Non-pigmented ciliary epithelial cell (primary cell): ENCODE measurements around the gene CHD1.
"Not testable (repeated sequence)": the region's sequence is repeated elsewhere in the genome, so short reads cannot be mapped to it uniquely, and the experiment has no call there.

Experiments
- DNase-seq: peaks from one replicate; pipeline ENCODE4 v3.0.0-alpha.2; 2010; ENCODE audit warnings: low read depth

CHD1 gene

GRCh38 chr5:98928873-98929709, at the start of gene CHD1:
TSS of gene CHD1 (minus strand) at chr5:98929007. CDS start at chr5:98926386, 2,621 bp downstream.
- DNase-seq = peak; percentile 88

- DNase-seq = no peak
Observed at GRCh38 chr5:98978528-98978927, 49.7 kb upstream of the CHD1 start.

GRCh38 chr5:98977723-98978122, 48.9 kb upstream of the CHD1 start:
- no peak for DNase-seq

- no peak for DNase-seq
Observed at GRCh38 chr5:98975682-98976407, 47.0 kb upstream of the CHD1 start.

- DNase-seq = no peak
Observed at GRCh38 chr5:98975223-98975622, 46.4 kb upstream of the CHD1 start.

- DNase-seq = no peak
Observed at GRCh38 chr5:98969400-98969799, 40.6 kb upstream of the CHD1 start.

- no peak for DNase-seq
Observed at GRCh38 chr5:98968056-98968564, 39.3 kb upstream of the CHD1 start.

- DNase-seq = no peak
Observed at GRCh38 chr5:98965226-98965625, 36.4 kb upstream of the CHD1 start.

GRCh38 chr5:98964621-98965020, 35.8 kb upstream of the CHD1 start:
- DNase-seq = no peak

- no peak for DNase-seq
Observed at GRCh38 chr5:98963019-98963418, 34.2 kb upstream of the CHD1 start.

GRCh38 chr5:98962587-98962986, 33.8 kb upstream of the CHD1 start:
- DNase-seq = no peak

- no peak for DNase-seq
Observed at GRCh38 chr5:98961665-98962344, 33.0 kb upstream of the CHD1 start.

GRCh38 chr5:98957307-98957706, 28.5 kb upstream of the CHD1 start:
- DNase-seq = no peak

- DNase-seq = not testable (repeated sequence)
Observed at GRCh38 chr5:98955888-98956287, 27.1 kb upstream of the CHD1 start.

- DNase-seq = not testable (repeated sequence)
Observed at GRCh38 chr5:98955471-98955870, 26.7 kb upstream of the CHD1 start.

GRCh38 chr5:98954392-98955028, 25.7 kb upstream of the CHD1 start:
- no peak for DNase-seq

GRCh38 chr5:98942847-98943246, 14.0 kb upstream of the CHD1 start:
- DNase-seq = no peak

GRCh38 chr5:98941131-98941883, 12.5 kb upstream of the CHD1 start:
- no peak for DNase-seq

GRCh38 chr5:98940581-98940980, 11.8 kb upstream of the CHD1 start:
- DNase-seq = no peak

GRCh38 chr5:98938464-98938863, 9.7 kb upstream of the CHD1 start:
- DNase-seq = no peak
